IPS-11a (cell line): ENCODE measurements around the gene GDF10.

Experiments
- H3K4me3 ChIP-seq: one replicate; pipeline ENCODE4 v1.5.1; 2013; ENCODE audit warnings: low read depth, low read length, control low read depth

The GDF10 gene

GRCh38 chr10:47291682-47292081 is 8.3 kb upstream of the GDF10 start:
- no peak overlapping the region for H3K4me3 ChIP-seq

- H3K4me3 ChIP-seq = no peak overlapping the region
These were observed 5.9 kb upstream of the GDF10 start for GRCh38 chr10:47294057-47294456.

- no peak overlapping the region for H3K4me3 ChIP-seq
These were observed 5.5 kb upstream of the GDF10 start for GRCh38 chr10:47294501-47294900.

- no peak overlapping the region for H3K4me3 ChIP-seq
These were observed 4.6 kb upstream of the GDF10 start for GRCh38 chr10:47295411-47295810.

- no peak overlapping the region for H3K4me3 ChIP-seq
These were observed 3.7 kb upstream of the GDF10 start for GRCh38 chr10:47296156-47296894.

GRCh38 chr10:47296941-47297340 is 3.1 kb upstream of the GDF10 start:
- no peak overlapping the region for H3K4me3 ChIP-seq

GRCh38 chr10:47297866-47298540 is 2.0 kb upstream of the GDF10 start:
- no peak overlapping the region for H3K4me3 ChIP-seq

GRCh38 chr10:47298715-47299114 is 1.3 kb upstream of the GDF10 start:
- no peak overlapping the region for H3K4me3 ChIP-seq

- H3K4me3 ChIP-seq = peak overlapping the region; percentile 43
These were observed 483 bp downstream of the GDF10 start for GRCh38 chr10:47300429-47300931.

- H3K4me3 ChIP-seq = no peak overlapping the region
These were observed 1.8 kb downstream of the GDF10 start for GRCh38 chr10:47301833-47302232.

- no peak overlapping the region for H3K4me3 ChIP-seq
These were observed 3.1 kb downstream of the GDF10 start for GRCh38 chr10:47303105-47303504.

GRCh38 chr10:47303866-47304265 is 3.9 kb downstream of the GDF10 start:
- no peak overlapping the region for H3K4me3 ChIP-seq

- no peak overlapping the region for H3K4me3 ChIP-seq
These were observed 5.6 kb downstream of the GDF10 start for GRCh38 chr10:47305566-47305965.

GRCh38 chr10:47306387-47307210 is 6.6 kb downstream of the GDF10 start:
- no peak overlapping the region for H3K4me3 ChIP-seq

- no peak overlapping the region for H3K4me3 ChIP-seq
These were observed 7.4 kb downstream of the GDF10 start for GRCh38 chr10:47307381-47307780.

- no peak overlapping the region for H3K4me3 ChIP-seq
These were observed 8.8 kb downstream of the GDF10 start for GRCh38 chr10:47308775-47309174.

- no peak overlapping the region for H3K4me3 ChIP-seq
These were observed 9.6 kb downstream of the GDF10 start for GRCh38 chr10:47309408-47310089.

GRCh38 chr10:47310090-47310505 is 10.1 kb downstream of the GDF10 start:
- H3K4me3 ChIP-seq = no peak overlapping the region

GRCh38 chr10:47311193-47311931 is 11.4 kb downstream of the GDF10 start:
- H3K4me3 ChIP-seq = no peak overlapping the region
